Measurements from ENCODE around the gene RBP7.

RBP7 gene

DNA sequence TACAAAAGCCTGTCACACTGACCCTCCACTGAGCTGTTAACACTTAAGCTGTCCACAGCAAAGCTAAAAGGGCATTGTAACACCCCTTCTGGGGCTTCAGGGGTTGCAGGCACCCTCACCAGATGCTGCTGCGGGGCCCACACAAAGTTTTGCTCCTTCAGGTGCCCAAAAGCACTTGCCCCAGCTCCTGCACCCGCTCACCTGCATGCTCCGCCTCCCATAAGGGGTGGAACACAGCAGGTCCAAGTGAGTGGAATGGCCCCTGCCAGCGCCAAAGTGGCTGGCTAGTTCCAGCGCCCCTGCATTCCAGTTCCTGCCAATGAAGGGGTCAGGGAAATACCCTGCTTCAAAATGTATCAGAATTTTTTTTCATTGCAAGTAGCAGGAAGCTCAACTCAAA lies 7.3 kb upstream of the RBP7 start:
- H3F3A ChIP-seq (ENCODE audit: low read depth) = no peaks in the 10 kb centered on the region
- no peak overlapping the region for H3K4me3 ChIP-seq (ENCODE audit: low read length, poor library complexity, severe bottlenecking)
- no peak overlapping the region for H2AFZ ChIP-seq (ENCODE audit: low read length)
- no peaks in the 10 kb centered on the region for H3K9me2 ChIP-seq (replicated peaks; ENCODE audit: low read depth, low read length)
- H3K4me2 ChIP-seq (ENCODE audit: low read depth, low read length, poor library complexity, severe bottlenecking) = no peak overlapping the region
- H3K36me3 ChIP-seq (ENCODE audit: insufficient read depth, low read length) = no peaks in the 10 kb centered on the region
- TF ChIP-seq, protein P1, sequence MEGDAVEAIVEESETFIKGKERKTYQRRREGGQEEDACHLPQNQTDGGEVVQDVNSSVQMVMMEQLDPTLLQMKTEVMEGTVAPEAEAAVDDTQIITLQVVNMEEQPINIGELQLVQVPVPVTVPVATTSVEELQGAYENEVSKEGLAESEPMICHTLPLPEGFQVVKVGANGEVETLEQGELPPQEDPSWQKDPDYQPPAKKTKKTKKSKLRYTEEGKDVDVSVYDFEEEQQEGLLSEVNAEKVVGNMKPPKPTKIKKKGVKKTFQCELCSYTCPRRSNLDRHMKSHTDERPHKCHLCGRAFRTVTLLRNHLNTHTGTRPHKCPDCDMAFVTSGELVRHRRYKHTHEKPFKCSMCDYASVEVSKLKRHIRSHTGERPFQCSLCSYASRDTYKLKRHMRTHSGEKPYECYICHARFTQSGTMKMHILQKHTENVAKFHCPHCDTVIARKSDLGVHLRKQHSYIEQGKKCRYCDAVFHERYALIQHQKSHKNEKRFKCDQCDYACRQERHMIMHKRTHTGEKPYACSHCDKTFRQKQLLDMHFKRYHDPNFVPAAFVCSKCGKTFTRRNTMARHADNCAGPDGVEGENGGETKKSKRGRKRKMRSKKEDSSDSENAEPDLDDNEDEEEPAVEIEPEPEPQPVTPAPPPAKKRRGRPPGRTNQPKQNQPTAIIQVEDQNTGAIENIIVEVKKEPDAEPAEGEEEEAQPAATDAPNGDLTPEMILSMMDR (conservative IDR thresholded peaks at IDR 0.05; ENCODE audit: low read length) = no peak
- no peak for TF ChIP-seq EZH2phosphoT487 (IDR thresholded peaks at IDR 0.05; ENCODE audit: borderline replicate concordance)
- H3K9ac ChIP-seq (ENCODE audit: low read depth, low read length, poor library complexity, severe bottlenecking) = no peak overlapping the region
- H3K4me1 ChIP-seq (ENCODE audit: insufficient read depth, low read length, poor library complexity, severe bottlenecking) = no peaks in the 10 kb centered on the region
- H4K20me1 ChIP-seq (ENCODE audit: insufficient read depth, low read length, poor library complexity, severe bottlenecking) = no peaks in the 10 kb centered on the region
- H3K79me2 ChIP-seq (ENCODE audit: insufficient read depth, low read length) = no peaks in the 10 kb centered on the region
- H3K27me3 ChIP-seq (ENCODE audit: insufficient read depth, low read length, poor library complexity, severe bottlenecking) = no peaks in the 10 kb centered on the region
- H3K9me3 ChIP-seq (ENCODE audit: insufficient read depth, low read depth, low read length) = no peaks in the 10 kb centered on the region

DNA sequence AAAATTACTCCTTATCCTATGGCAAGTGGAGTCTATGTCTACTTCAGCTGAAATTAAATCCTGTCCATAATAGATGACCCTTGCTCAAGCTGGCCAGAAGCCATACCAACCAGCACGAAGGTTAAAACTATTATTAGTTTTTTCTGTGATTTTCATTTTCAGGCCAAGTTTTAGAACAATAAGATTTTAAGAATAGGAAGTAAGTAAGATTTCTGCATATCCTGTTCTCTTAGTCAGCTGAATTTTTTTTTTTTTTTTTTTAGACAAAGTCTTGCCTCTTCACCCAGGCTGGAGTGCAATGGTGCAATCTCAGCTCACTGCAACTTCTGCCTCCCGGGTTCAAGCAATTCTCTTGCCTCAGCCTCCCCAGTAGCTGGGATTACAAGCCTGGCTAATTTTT lies 6.1 kb upstream of the RBP7 start:
- H3K9me3 ChIP-seq (ENCODE audit: insufficient read depth, low read depth, low read length) = no peaks in the 10 kb centered on the region
- no peak overlapping the region for H2AFZ ChIP-seq (ENCODE audit: low read length)
- no peaks in the 10 kb centered on the region for H3K9me2 ChIP-seq (replicated peaks; ENCODE audit: low read depth, low read length)
- H3K36me3 ChIP-seq (ENCODE audit: insufficient read depth, low read length) = no peaks in the 10 kb centered on the region
- TF ChIP-seq, protein P1 (conservative IDR thresholded peaks at IDR 0.05; ENCODE audit: low read length) = no peak
- no peak for TF ChIP-seq EZH2phosphoT487 (IDR thresholded peaks at IDR 0.05; ENCODE audit: borderline replicate concordance)
- no peaks in the 10 kb centered on the region for H4K20me1 ChIP-seq (ENCODE audit: insufficient read depth, low read length, poor library complexity, severe bottlenecking)
- H3K4me3 ChIP-seq (ENCODE audit: low read length, poor library complexity, severe bottlenecking) = no peak overlapping the region
- no peaks in the 10 kb centered on the region for H3F3A ChIP-seq (ENCODE audit: low read depth)
- no peak overlapping the region for H3K9ac ChIP-seq (ENCODE audit: low read depth, low read length, poor library complexity, severe bottlenecking)
- no peak overlapping the region for H3K4me2 ChIP-seq (ENCODE audit: low read depth, low read length, poor library complexity, severe bottlenecking)
- H3K4me1 ChIP-seq (ENCODE audit: insufficient read depth, low read length, poor library complexity, severe bottlenecking) = no peaks in the 10 kb centered on the region
- no peaks in the 10 kb centered on the region for H3K79me2 ChIP-seq (ENCODE audit: insufficient read depth, low read length)
- no peaks in the 10 kb centered on the region for H3K27me3 ChIP-seq (ENCODE audit: insufficient read depth, low read length, poor library complexity, severe bottlenecking)

DNA sequence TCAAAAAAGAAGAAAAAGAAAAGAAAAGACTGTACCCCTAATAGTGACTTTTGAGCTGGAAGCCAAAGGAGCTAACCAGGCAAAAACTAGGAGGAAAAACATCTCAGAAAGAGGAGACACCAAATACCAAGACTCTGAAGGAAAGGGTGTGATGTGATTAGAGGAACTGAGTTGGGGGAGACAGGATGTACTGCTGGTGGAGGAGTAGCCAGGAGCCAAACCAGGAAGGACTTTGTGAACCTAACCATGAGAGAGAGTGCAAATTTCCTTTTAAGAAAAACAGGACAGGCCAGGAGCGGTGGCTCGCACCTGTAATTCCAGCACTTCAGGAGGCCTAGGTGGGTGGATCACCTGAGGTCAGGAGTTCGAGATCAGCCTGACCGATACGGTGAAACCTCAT lies 4.1 kb upstream of the RBP7 start:
- no peaks in the 10 kb centered on the region for H3K27me3 ChIP-seq (ENCODE audit: insufficient read depth, low read length, poor library complexity, severe bottlenecking)
- H3F3A ChIP-seq (ENCODE audit: low read depth) = no peaks in the 10 kb centered on the region
- no peaks in the 10 kb centered on the region for H3K36me3 ChIP-seq (ENCODE audit: insufficient read depth, low read length)
- H2AFZ ChIP-seq (ENCODE audit: low read length) = peak overlapping the region; percentile 42; the same call in 1 of the 2 replicates
- H3K79me2 ChIP-seq (ENCODE audit: insufficient read depth, low read length) = no peaks in the 10 kb centered on the region
- no peaks in the 10 kb centered on the region for H4K20me1 ChIP-seq (ENCODE audit: insufficient read depth, low read length, poor library complexity, severe bottlenecking)
- no peaks in the 10 kb centered on the region for H3K4me1 ChIP-seq (ENCODE audit: insufficient read depth, low read length, poor library complexity, severe bottlenecking)
- no peak overlapping the region for H3K4me3 ChIP-seq (ENCODE audit: low read length, poor library complexity, severe bottlenecking)
- no peaks in the 10 kb centered on the region for H3K9me2 ChIP-seq (replicated peaks; ENCODE audit: low read depth, low read length)
- TF ChIP-seq, protein P1 (conservative IDR thresholded peaks at IDR 0.05; ENCODE audit: low read length) = no peak
- no peak for TF ChIP-seq EZH2phosphoT487 (IDR thresholded peaks at IDR 0.05; ENCODE audit: borderline replicate concordance)
- no peaks in the 10 kb centered on the region for H3K9me3 ChIP-seq (ENCODE audit: insufficient read depth, low read depth, low read length)
- H3K9ac ChIP-seq (ENCODE audit: low read depth, low read length, poor library complexity, severe bottlenecking) = no peak overlapping the region
- H3K4me2 ChIP-seq (ENCODE audit: low read depth, low read length, poor library complexity, severe bottlenecking) = no peak overlapping the region

Measured in Loucy (cell line).